SU-DHL-6 (cell line): ENCODE measurements around the gene POLR2A.

Source experiments
- H2AFZ ChIP-seq: fragments of 200-600 bp; sonication (generic); 2 replicates; pipeline ENCODE4 v1.6.1; 2014; ENCODE audit warnings: low read depth, mild to moderate bottlenecking, moderate library complexity, mixed read lengths, antibody characterized with exemption, low read length; ENCODE audit not compliant: severe bottlenecking
- H3F3A ChIP-seq: fragments of 200-600 bp; shearing (Covaris generic); 2 replicates; pipeline ENCODE4 v1.6.0; 2016; ENCODE audit warnings: antibody characterized with exemption, mild to moderate bottlenecking; ENCODE audit not compliant: insufficient read depth
- H3K27ac ChIP-seq: fragments of 200-600 bp; sonication (generic); 2 replicates; pipeline ENCODE4 v1.5.1; 2016; ENCODE audit warnings: low read depth, mild to moderate bottlenecking, low read length, moderate library complexity, mixed read lengths
- H3K27me3 ChIP-seq: fragments of 200-600 bp; sonication (generic), shearing (Covaris generic); 2 replicates; pipeline ENCODE4 v1.6.0; 2014; ENCODE audit warnings: mild to moderate bottlenecking, low read length
- H3K36me3 ChIP-seq: fragments of 200-600 bp; sonication (generic); 2 replicates; pipeline ENCODE4 v1.6.1; 2014; ENCODE audit warnings: mild to moderate bottlenecking, low read length, mixed read lengths
- H3K4me2 ChIP-seq: fragments of 300-600, 200-600 bp; shearing (Covaris generic), sonication (generic); 2 replicates; pipeline ENCODE4 v1.6.0; 2014; ENCODE audit warnings: low read length, low read depth, mild to moderate bottlenecking; ENCODE audit not compliant: poor library complexity, severe bottlenecking
- H3K4me3 ChIP-seq: fragments of 200-600 bp; sonication (generic); 2 replicates; pipeline ENCODE4 v1.5.1; 2014; ENCODE audit warnings: antibody characterized with exemption, low read length, mild to moderate bottlenecking, mixed read lengths; ENCODE audit not compliant: insufficient read depth, poor library complexity, severe bottlenecking
- H3K79me2 ChIP-seq: fragments of 200-600 bp; sonication (generic); 2 replicates; pipeline ENCODE4 v1.6.1; 2014; ENCODE audit warnings: mild to moderate bottlenecking, low read length, moderate library complexity; ENCODE audit not compliant: insufficient read depth
- H3K9ac ChIP-seq: fragments of 200-600 bp; sonication (generic); 2 replicates; pipeline ENCODE4 v1.7.0; 2014; ENCODE audit warnings: mild to moderate bottlenecking, low read length
- H3K9me2 ChIP-seq: fragments of 200-600 bp; sonication (generic); replicated peaks from 2 replicates; pipeline ENCODE4 v1.6.1; 2014; ENCODE audit warnings: low read length; ENCODE audit not compliant: insufficient read depth
- H3K9me3 ChIP-seq: fragments of 200-600 bp; sonication (generic); 2 replicates; pipeline ENCODE4 v1.6.1; 2014; ENCODE audit warnings: low read length, mixed read lengths; ENCODE audit not compliant: insufficient read depth
- H4K20me1 ChIP-seq: fragments of 200-600 bp; sonication (generic); 2 replicates; pipeline ENCODE4 v1.6.1; 2014; ENCODE audit warnings: low read depth, mild to moderate bottlenecking, antibody characterized with exemption, low read length, moderate library complexity, mixed read lengths
- CTCF ChIP-seq: fragments of 200-600 bp; sonication (generic); IDR thresholded peaks from one replicate; pipeline ENCODE4 v1.5.1; 2017; ENCODE audit warnings: antibody characterized with exemption, mild to moderate bottlenecking, low read length, moderate library complexity; ENCODE audit not compliant: insufficient read depth, poor library complexity, severe bottlenecking
- EZH2phosphoT487 ChIP-seq: fragments of 200-600 bp; sonication (generic), shearing (Covaris generic); conservative IDR thresholded peaks from 2 replicates; pipeline ENCODE4 v1.6.1; 2018; ENCODE audit warnings: mild to moderate bottlenecking, antibody characterized with exemption, low read length, moderate library complexity, mixed read lengths

The POLR2A gene

DNA sequence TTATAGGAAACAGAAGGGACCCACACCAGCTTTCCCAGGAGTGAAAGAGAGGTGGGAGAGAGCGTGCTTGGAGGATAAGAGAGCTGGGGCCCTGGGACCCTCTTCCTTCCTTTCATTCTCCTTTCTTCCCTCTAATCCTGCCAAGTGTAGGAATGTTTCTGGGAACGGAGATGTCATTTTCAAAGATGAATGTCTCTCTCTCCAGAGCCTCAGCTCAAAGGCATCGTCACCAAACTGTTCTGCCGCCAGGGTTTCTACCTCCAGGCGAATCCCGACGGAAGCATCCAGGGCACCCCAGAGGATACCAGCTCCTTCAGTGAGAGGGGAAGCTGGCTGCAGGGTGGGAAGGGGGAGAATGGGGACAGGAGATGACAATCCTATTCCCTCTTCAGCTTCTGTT is 42.9 kb upstream of the POLR2A start:
- Histone ChIP-seq H3K4me3 (no peak overlapping the region), H3K9me2 (no peaks in the 10 kb centered on the region), H3K36me3 (no peaks in the 10 kb centered on the region), H3K9me3 (no peaks in the 10 kb centered on the region), H2AFZ (no peak overlapping the region), H3K79me2 (no peaks in the 10 kb centered on the region), H3K27me3 (no peaks in the 10 kb centered on the region), H4K20me1 (no peaks in the 10 kb centered on the region), H3K27ac (no peak overlapping the region), H3F3A (no peaks in the 10 kb centered on the region), H3K4me2 (no peak overlapping the region), H3K9ac (no peak overlapping the region)
- TF ChIP-seq CTCF (no peak), EZH2phosphoT487 (no peak)

DNA sequence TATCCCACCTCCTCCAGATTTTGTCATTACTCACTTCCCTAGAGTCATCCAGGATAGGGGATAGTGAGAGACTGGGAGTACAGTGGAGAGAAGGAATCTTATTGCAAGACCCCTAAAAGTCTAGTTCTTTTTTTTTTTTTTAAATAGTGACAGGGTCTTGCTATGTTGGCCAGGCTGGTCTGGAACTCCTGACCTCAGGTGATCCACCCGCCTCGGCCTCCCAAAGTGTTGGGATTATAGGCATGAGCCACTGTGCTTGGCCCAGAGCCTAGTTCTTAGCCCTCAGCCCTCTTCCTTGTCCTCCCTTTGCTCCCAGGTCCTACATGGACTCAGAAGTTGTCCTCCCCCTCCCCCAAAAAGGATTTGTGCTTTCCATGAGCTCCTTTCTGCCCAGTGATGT is 42.0 kb upstream of the POLR2A start:
- Histone ChIP-seq H3K4me3 (no peak overlapping the region), H3K9me3 (no peaks in the 10 kb centered on the region), H3K36me3 (no peaks in the 10 kb centered on the region), H3K4me2 (no peak overlapping the region), H3K27me3 (no peaks in the 10 kb centered on the region), H3K9me2 (no peaks in the 10 kb centered on the region), H3K79me2 (no peaks in the 10 kb centered on the region), H3K27ac (no peak overlapping the region), H2AFZ (no peak overlapping the region), H3K9ac (no peak overlapping the region), H3F3A (no peaks in the 10 kb centered on the region), H4K20me1 (no peaks in the 10 kb centered on the region)
- TF ChIP-seq EZH2phosphoT487 (no peak), CTCF (no peak)

DNA sequence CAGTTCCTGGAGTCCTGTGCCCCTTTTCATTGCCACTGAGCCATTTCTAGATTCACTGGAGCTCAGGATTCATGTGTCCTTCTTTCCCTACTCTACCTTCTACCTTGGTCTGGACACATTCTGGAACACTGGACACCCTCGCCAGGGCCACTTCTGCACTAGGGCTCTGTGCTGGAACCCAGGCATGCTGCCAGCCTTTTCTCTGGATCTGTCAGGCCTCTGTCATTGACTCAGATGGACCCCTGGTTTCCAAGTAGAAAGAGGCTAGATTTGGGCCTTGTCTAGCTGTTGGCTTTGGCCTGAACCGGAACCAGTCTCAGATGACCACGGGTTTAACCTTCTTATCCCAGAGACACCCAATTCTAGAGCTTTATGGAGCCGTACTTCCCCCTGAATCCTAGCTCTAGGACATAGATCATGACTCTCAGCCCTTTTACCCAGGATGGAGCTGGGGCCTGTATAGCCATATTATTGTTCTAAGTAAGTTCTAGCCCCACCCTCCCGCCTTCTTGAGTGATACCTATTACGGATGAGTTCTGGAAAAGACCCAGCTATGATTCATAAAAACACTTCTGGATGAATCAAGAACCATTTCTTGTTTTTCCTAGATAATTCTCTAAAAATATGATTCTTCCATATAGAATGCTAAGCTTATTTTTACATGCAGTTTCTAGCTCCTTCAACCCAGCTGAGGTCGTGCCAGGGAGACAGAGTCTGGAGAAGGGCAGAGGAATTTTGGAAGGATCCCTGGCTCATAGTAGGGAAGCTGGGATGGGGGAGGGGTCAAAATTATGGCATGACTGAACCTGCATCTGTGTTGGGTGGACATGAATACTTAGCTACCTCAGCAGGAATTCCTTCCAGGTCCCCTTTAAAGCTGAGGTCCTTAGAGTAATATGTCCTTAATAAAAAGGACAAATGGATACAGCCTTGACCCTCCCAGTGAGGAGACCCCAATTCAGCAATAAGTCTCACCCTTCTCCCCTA is 40.4 kb upstream of the POLR2A start:
- TF ChIP-seq EZH2phosphoT487 (no peak), CTCF (no peak)
- H3K4me2 ChIP-seq = no peak overlapping the region
- no peaks in the 10 kb centered on the region for H3K9me3 ChIP-seq
- no peaks in the 10 kb centered on the region for H3K9me2 ChIP-seq
- H3K27me3 ChIP-seq = no peaks in the 10 kb centered on the region
- no peaks in the 10 kb centered on the region for H3K36me3 ChIP-seq
- no peaks in the 10 kb centered on the region for H3F3A ChIP-seq
- no peak overlapping the region for H3K4me3 ChIP-seq
- H3K79me2 ChIP-seq = no peaks in the 10 kb centered on the region
- no peak overlapping the region for H3K27ac ChIP-seq
- no peak overlapping the region for H2AFZ ChIP-seq
- H3K9ac ChIP-seq = no peak overlapping the region
- no peaks in the 10 kb centered on the region for H4K20me1 ChIP-seq
